IMR-90 (cell line): ENCODE data around the gene OSBPL3. TPM values are rescaled to one million over a fixed set of nuclear protein-coding genes. Genes with fewer than 3 reads are reported as not detected.

Experiments
- ATAC-seq: fragments of 200-7000 bp; cut with Tn5 transposase; 2 replicates; pipeline ENCODE4 v1.9.1; 2020; ENCODE audit warnings: low read depth, mild to moderate bottlenecking, moderate library complexity
- BruUV-seq: library from RNA; stranded (reverse); fragments of 400-500 nt; replicated peaks from 2 replicates; lab custom pipeline; 2021; lab: Mats Ljungman, UMichigan
- CTCF ChIA-PET: fragments of 300-600 bp; formaldehyde crosslinking; extraction: SDS; loops from one replicate; lab custom pipeline; 2021; ENCODE audit warnings: antibody characterized with exemption; lab: Yijun Ruan, JAX
- POLR2A ChIA-PET: fragments of 300-600 bp; sonication (Branson Sonifier 250); formaldehyde crosslinking; loops from one replicate; lab custom pipeline; 2022; ENCODE audit warnings: antibody characterized with exemption; ENCODE audit not compliant: unreplicated experiment; lab: Charles Lee
- DNase-seq: peaks from one replicate; pipeline ENCODE4 v3.0.0; 2013
- H2AFZ ChIP-seq: replicated peaks from 2 replicates; pipeline ENCODE3; 2013; ENCODE audit warnings: low read length, mild to moderate bottlenecking; ENCODE audit not compliant: poor library complexity
- H2AK5ac ChIP-seq: 2 replicates; pipeline ENCODE4 v1.6.1; 2013; ENCODE audit warnings: low read depth, low read length, inconsistent platforms
- H2AK9ac ChIP-seq: replicated peaks from 2 replicates; pipeline ENCODE3; 2013; ENCODE audit warnings: mild to moderate bottlenecking, low read depth, low read length, moderate library complexity; ENCODE audit not compliant: poor library complexity
- H2BK120ac ChIP-seq: 2 replicates; pipeline ENCODE4 v1.6.1; 2013; ENCODE audit warnings: low read depth, low read length, inconsistent platforms
- H2BK15ac ChIP-seq: 3 replicates; pipeline ENCODE4 v1.6.1; 2013; ENCODE audit warnings: low read depth, low read length, inconsistent platforms
- H2BK20ac ChIP-seq: 2 replicates; pipeline ENCODE4 v1.6.1; 2013; ENCODE audit warnings: low read depth, mild to moderate bottlenecking, inconsistent platforms, low read length, moderate library complexity
- H2BK5ac ChIP-seq: 2 replicates; pipeline ENCODE4 v1.6.1; 2013; ENCODE audit warnings: mild to moderate bottlenecking, low read depth, low read length, inconsistent platforms; ENCODE audit not compliant: poor library complexity, severe bottlenecking
- H3K14ac ChIP-seq: replicated peaks from 2 replicates; pipeline ENCODE4 v1.6.1; 2013; ENCODE audit warnings: low read depth, low read length, inconsistent platforms
- H3K18ac ChIP-seq: 2 replicates; pipeline ENCODE4 v1.6.1; 2013; ENCODE audit warnings: low read depth, low read length, control low read depth
- H3K23ac ChIP-seq: 2 replicates; pipeline ENCODE4 v1.6.1; 2013; ENCODE audit warnings: low read depth, low read length, inconsistent platforms
- H3K27ac ChIP-seq: 2 replicates; pipeline ENCODE4 v1.5.1; 2013; ENCODE audit warnings: mild to moderate bottlenecking, control low read depth, low read length; ENCODE audit not compliant: insufficient read depth
- H3K27me3 ChIP-seq: 2 replicates; pipeline ENCODE4 v1.6.1; 2013; ENCODE audit warnings: low read length; ENCODE audit not compliant: control insufficient read depth, insufficient read depth
- H3K36me3 ChIP-seq: 2 replicates; pipeline ENCODE4 v1.6.1; 2013; ENCODE audit warnings: low read length, mixed read lengths; ENCODE audit not compliant: control insufficient read depth, insufficient read depth
- H3K4ac ChIP-seq: 2 replicates; pipeline ENCODE4 v1.6.1; 2013; ENCODE audit warnings: low read depth, low read length, inconsistent platforms
- H3K4me1 ChIP-seq: 2 replicates; pipeline ENCODE4 v1.6.1; 2013; ENCODE audit warnings: low read length, mixed read lengths; ENCODE audit not compliant: control insufficient read depth, insufficient read depth
- H3K4me2 ChIP-seq: 2 replicates; pipeline ENCODE4 v1.6.1; 2013; ENCODE audit warnings: low read depth, mild to moderate bottlenecking, control low read depth, low read length, moderate library complexity
- H3K4me3 ChIP-seq: 2 replicates; pipeline ENCODE4 v1.5.1; 2013; ENCODE audit warnings: low read depth, mild to moderate bottlenecking, control low read depth, low read length, moderate library complexity; ENCODE audit not compliant: insufficient read depth
- H3K56ac ChIP-seq: 2 replicates; pipeline ENCODE4 v1.6.1; 2013; ENCODE audit warnings: low read length, inconsistent platforms; ENCODE audit not compliant: insufficient read depth; ENCODE audit errors: extremely low read depth
- H3K79me1 ChIP-seq, 2 experiments: 2 replicates each; pipeline ENCODE4 v1.6.1; 2013; ENCODE audit warnings: low read length in 2 of 2, inconsistent platforms in 1 of 2, low read depth in 1 of 2
- H3K9ac ChIP-seq: 2 replicates; pipeline ENCODE4 v1.6.1; 2013; ENCODE audit warnings: low read depth, low read length, control low read depth
- H3K9me1 ChIP-seq: 2 replicates; pipeline ENCODE4 v1.6.1; 2013; ENCODE audit warnings: low read length, inconsistent platforms; ENCODE audit not compliant: insufficient read depth
- H3K9me3 ChIP-seq: 2 replicates; pipeline ENCODE4 v1.6.1; 2013; ENCODE audit warnings: low read length; ENCODE audit not compliant: control insufficient read depth, insufficient read depth
- H4K20me1 ChIP-seq: 2 replicates; pipeline ENCODE4 v1.6.1; 2013; ENCODE audit warnings: low read length, inconsistent platforms; ENCODE audit not compliant: insufficient read depth
- H4K5ac ChIP-seq: 2 replicates; pipeline ENCODE4 v1.6.1; 2013; ENCODE audit warnings: mild to moderate bottlenecking, low read depth, low read length, control low read depth
- H4K8ac ChIP-seq, 2 experiments: 2 replicates each; pipeline ENCODE4 v1.6.1; 2013; ENCODE audit warnings: low read depth in 2 of 2, low read length in 2 of 2, control low read depth in 1 of 2, inconsistent platforms in 1 of 2
- H4K91ac ChIP-seq: 2 replicates; pipeline ENCODE4 v1.6.1; 2013; ENCODE audit warnings: low read depth, low read length, inconsistent platforms; ENCODE audit not compliant: insufficient read depth
- BHLHE40 ChIP-seq: fragments of 150-350 bp; IDR thresholded peaks from 2 replicates; pipeline ENCODE4 v1.6.1; 2016; ENCODE audit warnings: mild to moderate bottlenecking, low read depth, low read length
- CEBPB ChIP-seq: IDR thresholded peaks from 2 replicates; pipeline ENCODE4 v1.6.1; 2012; ENCODE audit warnings: low read depth, low read length, improper control_type of control experiment
- CHD1 ChIP-seq: IDR thresholded peaks from 2 replicates; pipeline ENCODE4 v1.6.1; 2012; ENCODE audit warnings: low read depth, low read length, improper control_type of control experiment
- CTCF ChIP-seq: conservative IDR thresholded peaks from 2 replicates; pipeline ENCODE4 v1.5.1; 2012; ENCODE audit warnings: mild to moderate bottlenecking, low read depth, low read length, improper control_type of control experiment
- ELK1 ChIP-seq: fragments of 150-350 bp; IDR thresholded peaks from 2 replicates; pipeline ENCODE4 v1.6.1; 2016; ENCODE audit warnings: low read depth, mild to moderate bottlenecking, low read length, moderate library complexity, borderline replicate concordance
- MAFK ChIP-seq: IDR thresholded peaks from 2 replicates; pipeline ENCODE4 v1.6.1; 2012; ENCODE audit warnings: low read depth, low read length, improper control_type of control experiment
- MAZ ChIP-seq: IDR thresholded peaks from 2 replicates; pipeline ENCODE4 v1.6.1; 2012; ENCODE audit warnings: low read depth, mild to moderate bottlenecking, low read length, improper control_type of control experiment, moderate library complexity, borderline replicate concordance
- NFE2L2 ChIP-seq: fragments of 150-350 bp; IDR thresholded peaks from 2 replicates; pipeline ENCODE4 v1.6.1; 2016; ENCODE audit warnings: low read depth, mild to moderate bottlenecking, low read length
- POLR2A ChIP-seq: IDR thresholded peaks from 2 replicates; pipeline ENCODE4 v1.6.1; 2012; ENCODE audit warnings: mild to moderate bottlenecking, low read depth, low read length
- RCOR1 ChIP-seq: IDR thresholded peaks from 2 replicates; pipeline ENCODE4 v1.6.1; 2012; ENCODE audit warnings: mild to moderate bottlenecking, low read length, improper control_type of control experiment; ENCODE audit not compliant: insufficient replicate concordance
- RFX5 ChIP-seq: IDR thresholded peaks from 2 replicates; pipeline ENCODE4 v1.8.0; 2012; ENCODE audit warnings: low read depth, mild to moderate bottlenecking, low read length, moderate library complexity
- WGBS, 2 experiments: methylation state at CpG; one replicate each; pipeline versions ENCODE4 v1.1.5 to v1.1.7; 2013; ENCODE audit warnings: missing lambda C conversion rate in 2 of 2; ENCODE audit not compliant: insufficient read length in 1 of 2; ENCODE audit errors: extremely low coverage in 2 of 2; 5-methylcytosine and 5-hydroxymethylcytosine counted together
- dilution Hi-C: fragments of 300-500 bp; cut with HindIII; formaldehyde crosslinking; loops from one replicate; pipeline ENCODE4 v1.14.3; 2018; ENCODE audit warnings: low sequenced_read_pairs; ENCODE audit not compliant: unreplicated experiment
- in situ Hi-C: fragments of 300-500 bp; cut with MboI; formaldehyde crosslinking; loops from 3 replicates; pipeline ENCODE4 v1.14.3; 2019; ENCODE audit warnings: low sequenced_read_pairs, inconsistent platforms, mixed read lengths
- intact Hi-C: fragments of 100-400 bp; cut with micrococcal nuclease; formaldehyde crosslinking; loops from 2 replicates; pipeline ENCODE4 v1.10.0; 2022
- polyA plus RNA-seq, 3 experiments: library from polyadenylated mRNA; depleted of rRNA; stranded (reverse); fragments of >200 nt; gene quantifications; 2 replicates each; pipeline ENCODE4 v1.2.3, GENCODE V29; 2012; ENCODE audit warnings: low replicate concordance in 1 of 3
- total RNA-seq: library from RNA; depleted of rRNA; stranded (reverse); fragments of >200 nt; gene quantifications from 2 replicates; pipeline ENCODE4 v1.2.3, GENCODE V29; 2012

Gene OSBPL3
- total and polyA plus RNA-seq, 2 of the 4 experiments (the other 2 are of a cell fraction), result 18.0 to 29.9 TPM

- Histone ChIP-seq H2BK20ac (no peak overlapping the region), H3K4me2 (no peak overlapping the region; the same call in 1 of the 2 replicates), H3K9me3 (no peaks in the 10 kb centered on the region), H4K20me1 (no peaks in the 10 kb centered on the region), H3K9me1 (peaks cover 23% of the 10 kb centered on the region), H3K36me3 (0 out of 2 replicates have a peak, but pooled peaks cover 2% of the 10 kb centered on the region), H3K4ac (peak overlapping the region; percentile 64; the same call in 1 of the 2 replicates), H3K18ac (no peak overlapping the region), H3K23ac (no peak overlapping the region), H2BK120ac (no peak overlapping the region), H4K8ac (peak overlapping the region in 1 of 2 experiments; percentile 37; a peak in 1 of 4 replicates), H3K27me3 (no peaks in the 10 kb centered on the region), H2AK5ac (no peak overlapping the region), H2AFZ (no peak overlapping the region), H3K4me1 (peaks cover 29% of the 10 kb centered on the region), H3K27ac (peak overlapping the region; percentile 17; the same call in 1 of the 2 replicates), H2BK15ac (no peak overlapping the region), H3K9ac (no peak overlapping the region), H3K14ac (0 out of 2 replicates have a peak overlapping the region, but pooled peaks have one; percentile 24), H4K5ac (no peak overlapping the region), H4K91ac (no peak overlapping the region), H2BK5ac (no peak overlapping the region), H2AK9ac (no peak overlapping the region), H3K4me3 (no peak overlapping the region), H3K56ac (no peak overlapping the region), H3K79me1 (peaks cover 0 to 34% of the 10 kb centered on the region in 2 experiments; a peak in 2 of 4 replicates)
- in situ Hi-C loops (no loop called here), dilution Hi-C loops (loop anchor here (25.0 kb wide), 1 partner anchor 263 kb away; no protein-coding TSS in a partner anchor), intact Hi-C loops (no loop called here)
- no peak for TF ChIP-seq RFX5
- TF ChIP-seq POLR2A, result no peak
- TF ChIP-seq CTCF, result no peak
- no peak for TF ChIP-seq CEBPB
- no peak for TF ChIP-seq ELK1
- TF ChIP-seq NFE2L2, result no peak
- TF ChIP-seq RCOR1, result no peak
- no peak for TF ChIP-seq CHD1
- TF ChIP-seq MAZ, result no peak
- TF ChIP-seq MAFK, result no peak
- no peak for TF ChIP-seq BHLHE40
- DNase-seq, result no peak
- ATAC-seq, result no peak
- BruUV-seq, result no TSS peak
- POLR2A ChIA-PET, result no interaction called here
- whole genome bisulfite sequencing, 2 experiments, result no CpG with 5 or more reads among the region's 3 CpGs
- CTCF ChIA-PET, result no interaction called here
Observed at GRCh38 chr7:24824400-24824799, 155.6 kb downstream of the OSBPL3 start.
